Measurements from ENCODE around the gene COPA. TPM values are rescaled to one million over a fixed set of nuclear protein-coding genes. Genes with fewer than 3 reads are reported as not detected.

The COPA gene
- total RNA-seq, 1 experiment from 2014 or later, result 118 TPM

DNA sequence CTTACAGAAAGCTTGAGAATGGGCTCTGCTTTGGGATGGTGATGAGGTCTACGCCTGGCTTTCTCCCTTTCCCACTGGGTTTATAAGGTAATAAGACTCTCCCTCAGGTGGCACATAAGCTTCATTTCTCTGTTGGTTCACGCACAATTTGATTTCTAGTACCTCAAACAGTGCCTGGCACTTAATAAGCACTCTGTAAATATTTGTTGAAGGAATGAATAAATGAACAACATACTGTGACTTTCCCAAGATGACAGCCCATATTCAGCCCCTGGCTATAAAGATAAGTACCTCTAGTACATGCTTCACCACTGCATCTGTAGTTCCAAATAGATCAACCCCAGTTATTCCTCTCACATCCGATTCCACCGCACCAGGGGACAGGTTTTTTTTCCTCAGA, 17.8 kb downstream of the COPA start:
- no TSS peak for BruUV-seq (replicated peaks)
- CTCF ChIA-PET, result no interaction called here
- intact Hi-C loops (cut with micrococcal nuclease; ENCODE audit: unreplicated experiment), result no loop called here
- POLR2A ChIA-PET, result no interaction called here
- Histone ChIP-seq H3K4me3 (ENCODE audit: low read depth in 2 of 2, low read length in 2 of 2) (no peak overlapping the region), H3K9me3 (ENCODE audit: control insufficient read depth, insufficient read depth, low read depth, low read length) (no peaks in the 10 kb centered on the region), H3K4me1 (ENCODE audit: control insufficient read depth, insufficient read depth, low read length) (no peaks in the 10 kb centered on the region), H3K36me3 (ENCODE audit: control insufficient read depth, insufficient read depth, low read length) (peaks cover 31% of the 10 kb centered on the region), H3K27ac (ENCODE audit: low read length) (no peak overlapping the region), H3K27me3 (ENCODE audit: control insufficient read depth, insufficient read depth, low read length) (no peaks in the 10 kb centered on the region)
- TF ChIP-seq, protein P1, sequence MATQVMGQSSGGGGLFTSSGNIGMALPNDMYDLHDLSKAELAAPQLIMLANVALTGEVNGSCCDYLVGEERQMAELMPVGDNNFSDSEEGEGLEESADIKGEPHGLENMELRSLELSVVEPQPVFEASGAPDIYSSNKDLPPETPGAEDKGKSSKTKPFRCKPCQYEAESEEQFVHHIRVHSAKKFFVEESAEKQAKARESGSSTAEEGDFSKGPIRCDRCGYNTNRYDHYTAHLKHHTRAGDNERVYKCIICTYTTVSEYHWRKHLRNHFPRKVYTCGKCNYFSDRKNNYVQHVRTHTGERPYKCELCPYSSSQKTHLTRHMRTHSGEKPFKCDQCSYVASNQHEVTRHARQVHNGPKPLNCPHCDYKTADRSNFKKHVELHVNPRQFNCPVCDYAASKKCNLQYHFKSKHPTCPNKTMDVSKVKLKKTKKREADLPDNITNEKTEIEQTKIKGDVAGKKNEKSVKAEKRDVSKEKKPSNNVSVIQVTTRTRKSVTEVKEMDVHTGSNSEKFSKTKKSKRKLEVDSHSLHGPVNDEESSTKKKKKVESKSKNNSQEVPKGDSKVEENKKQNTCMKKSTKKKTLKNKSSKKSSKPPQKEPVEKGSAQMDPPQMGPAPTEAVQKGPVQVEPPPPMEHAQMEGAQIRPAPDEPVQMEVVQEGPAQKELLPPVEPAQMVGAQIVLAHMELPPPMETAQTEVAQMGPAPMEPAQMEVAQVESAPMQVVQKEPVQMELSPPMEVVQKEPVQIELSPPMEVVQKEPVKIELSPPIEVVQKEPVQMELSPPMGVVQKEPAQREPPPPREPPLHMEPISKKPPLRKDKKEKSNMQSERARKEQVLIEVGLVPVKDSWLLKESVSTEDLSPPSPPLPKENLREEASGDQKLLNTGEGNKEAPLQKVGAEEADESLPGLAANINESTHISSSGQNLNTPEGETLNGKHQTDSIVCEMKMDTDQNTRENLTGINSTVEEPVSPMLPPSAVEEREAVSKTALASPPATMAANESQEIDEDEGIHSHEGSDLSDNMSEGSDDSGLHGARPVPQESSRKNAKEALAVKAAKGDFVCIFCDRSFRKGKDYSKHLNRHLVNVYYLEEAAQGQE (IDR thresholded peaks at IDR 0.05; ENCODE audit: insufficient read depth in 1 of 2, low read depth in 2 of 2, low read length in 1 of 2), result no peak
- TF ChIP-seq POLR2AphosphoS5 (IDR thresholded peaks at IDR 0.05; ENCODE audit: low read depth, low read length), result no peak
- TF ChIP-seq, protein P2, sequence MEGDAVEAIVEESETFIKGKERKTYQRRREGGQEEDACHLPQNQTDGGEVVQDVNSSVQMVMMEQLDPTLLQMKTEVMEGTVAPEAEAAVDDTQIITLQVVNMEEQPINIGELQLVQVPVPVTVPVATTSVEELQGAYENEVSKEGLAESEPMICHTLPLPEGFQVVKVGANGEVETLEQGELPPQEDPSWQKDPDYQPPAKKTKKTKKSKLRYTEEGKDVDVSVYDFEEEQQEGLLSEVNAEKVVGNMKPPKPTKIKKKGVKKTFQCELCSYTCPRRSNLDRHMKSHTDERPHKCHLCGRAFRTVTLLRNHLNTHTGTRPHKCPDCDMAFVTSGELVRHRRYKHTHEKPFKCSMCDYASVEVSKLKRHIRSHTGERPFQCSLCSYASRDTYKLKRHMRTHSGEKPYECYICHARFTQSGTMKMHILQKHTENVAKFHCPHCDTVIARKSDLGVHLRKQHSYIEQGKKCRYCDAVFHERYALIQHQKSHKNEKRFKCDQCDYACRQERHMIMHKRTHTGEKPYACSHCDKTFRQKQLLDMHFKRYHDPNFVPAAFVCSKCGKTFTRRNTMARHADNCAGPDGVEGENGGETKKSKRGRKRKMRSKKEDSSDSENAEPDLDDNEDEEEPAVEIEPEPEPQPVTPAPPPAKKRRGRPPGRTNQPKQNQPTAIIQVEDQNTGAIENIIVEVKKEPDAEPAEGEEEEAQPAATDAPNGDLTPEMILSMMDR (IDR thresholded peaks at IDR 0.05), result no peak
- TF ChIP-seq SIN3A (IDR thresholded peaks at IDR 0.05; ENCODE audit: borderline replicate concordance, insufficient read depth, low read depth, low read length), result no peak
- TF ChIP-seq TCF7L2 (IDR thresholded peaks at IDR 0.05; ENCODE audit: low read depth, low read length), result no peak
- ATAC-seq (no peak), DNase-seq (ENCODE audit: low read depth, low spot score) (no peak)
- in situ Hi-C loops (cut with HindIII; ENCODE audit: low pct_unique_long_range_greater_than_20kb, low sequenced_read_pairs), result no loop called here

DNA sequence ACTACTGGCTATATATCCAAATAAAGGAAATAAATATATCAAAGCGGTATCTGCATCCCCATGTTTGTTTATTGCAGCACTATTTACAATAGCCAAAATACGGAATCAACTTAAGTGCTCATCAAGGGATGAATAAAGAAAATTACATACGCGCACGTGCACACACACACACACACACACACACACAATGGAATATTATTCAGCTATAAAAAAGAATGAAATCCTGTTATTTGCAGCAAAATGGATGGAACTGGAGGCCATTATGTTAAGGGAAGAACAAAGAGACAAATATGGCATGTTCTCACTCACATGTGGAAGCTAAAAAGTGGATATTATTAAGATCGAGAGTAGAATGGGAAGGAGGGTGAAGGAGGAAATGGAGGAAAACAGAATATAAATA, 20.2 kb downstream of the COPA start:
- CTCF ChIA-PET, result no interaction called here

More for the DNA sequence above, 20.2 kb downstream of the COPA start:
- Histone ChIP-seq H3K4me3 (ENCODE audit: low read depth in 2 of 2, low read length in 2 of 2) (no peak overlapping the region), H3K27ac (ENCODE audit: low read length) (no peak overlapping the region), H3K4me1 (ENCODE audit: control insufficient read depth, insufficient read depth, low read length) (no peaks in the 10 kb centered on the region), H3K36me3 (ENCODE audit: control insufficient read depth, insufficient read depth, low read length) (peaks cover 24% of the 10 kb centered on the region), H3K27me3 (ENCODE audit: control insufficient read depth, insufficient read depth, low read length) (no peaks in the 10 kb centered on the region), H3K9me3 (ENCODE audit: control insufficient read depth, insufficient read depth, low read depth, low read length) (no peaks in the 10 kb centered on the region)
- in situ Hi-C loops (cut with HindIII; ENCODE audit: low pct_unique_long_range_greater_than_20kb, low sequenced_read_pairs) (no loop called here), intact Hi-C loops (cut with micrococcal nuclease; ENCODE audit: unreplicated experiment) (no loop called here)
- no peak for ATAC-seq
- no TSS peak for BruUV-seq (replicated peaks)
- no peak for DNase-seq (ENCODE audit: low read depth, low spot score)
- POLR2A ChIA-PET, result no interaction called here
- no peak for TF ChIP-seq POLR2AphosphoS5 (IDR thresholded peaks at IDR 0.05; ENCODE audit: low read depth, low read length)
- TF ChIP-seq, protein P1 (IDR thresholded peaks at IDR 0.05; ENCODE audit: insufficient read depth in 1 of 2, low read depth in 2 of 2, low read length in 1 of 2), result no peak

All from Panc1 (cell line).